CD4-positive, alpha-beta T cell treated with Interleukin-6 for 4 hours (primary cell): ENCODE data around the gene LDLR.
"Not testable (repeated sequence)": the region's sequence is repeated elsewhere in the genome, so short reads cannot be mapped to it uniquely, and the experiment has no call there.

ENCODE experiments used
- DNase-seq: peaks from one replicate; pipeline ENCODE4 v3.0.0-alpha.2; 2020; ENCODE audit warnings: mixed read lengths

LDLR gene

DNA sequence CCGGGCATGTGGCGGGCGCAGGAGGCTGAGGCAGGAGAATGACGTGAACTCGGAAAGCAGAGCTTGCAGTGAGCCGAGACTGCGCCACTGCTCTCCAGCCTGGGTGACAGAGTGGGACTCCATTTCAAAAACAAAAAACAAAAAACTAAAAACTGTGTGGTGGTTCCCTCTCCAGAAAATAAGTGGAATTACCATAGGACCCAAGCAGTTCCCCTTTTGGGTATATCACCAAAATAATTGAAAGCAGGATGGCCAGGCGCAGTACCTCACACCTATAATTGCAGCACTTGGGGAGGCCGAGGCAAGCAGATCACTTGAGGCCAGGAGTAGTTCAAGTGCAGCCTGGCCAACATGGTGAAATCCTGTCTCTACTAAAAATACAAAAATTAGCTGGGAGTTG is 15.7 kb upstream of the LDLR start:
- no peak for DNase-seq

DNA sequence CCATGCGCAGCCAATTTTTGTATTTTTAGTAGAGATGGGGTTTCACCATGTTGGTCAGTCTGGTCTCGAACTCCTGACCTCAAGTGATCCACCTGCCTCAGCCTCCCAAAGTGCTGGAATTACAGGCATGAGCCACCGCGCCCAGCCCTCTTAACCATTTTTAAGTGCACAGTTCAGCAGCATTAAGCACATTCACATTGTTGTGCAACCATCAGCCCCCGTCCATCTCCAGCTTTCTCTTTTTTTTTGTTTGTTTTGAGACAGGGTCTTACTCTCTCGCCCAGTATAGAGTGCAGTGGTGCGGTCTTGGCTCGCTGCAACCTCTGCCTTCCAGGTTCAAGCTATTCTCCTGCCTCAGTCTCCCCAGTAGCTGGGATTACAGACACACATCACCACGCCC is 12.5 kb upstream of the LDLR start:
- not testable (repeated sequence) for DNase-seq

DNA sequence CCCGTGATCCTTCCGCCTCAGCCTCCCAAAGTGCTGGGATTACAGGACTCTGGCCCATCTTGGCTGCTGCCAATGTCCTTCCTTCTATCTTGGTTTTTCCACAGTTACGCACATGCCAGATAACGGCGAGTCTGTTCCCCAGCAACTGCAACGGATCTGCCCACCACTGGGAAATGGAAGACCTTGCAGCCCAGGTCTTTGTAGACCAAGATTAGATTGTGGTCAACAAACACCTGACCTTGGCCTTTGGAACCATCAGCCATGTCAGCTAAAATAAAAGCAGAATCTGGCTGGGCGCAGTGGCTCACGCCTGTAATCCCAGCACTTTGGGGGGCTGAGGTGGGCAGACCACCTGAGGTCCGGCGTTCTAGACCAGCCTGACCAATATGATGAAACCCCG is 10.4 kb upstream of the LDLR start:
- no peak for DNase-seq

DNA sequence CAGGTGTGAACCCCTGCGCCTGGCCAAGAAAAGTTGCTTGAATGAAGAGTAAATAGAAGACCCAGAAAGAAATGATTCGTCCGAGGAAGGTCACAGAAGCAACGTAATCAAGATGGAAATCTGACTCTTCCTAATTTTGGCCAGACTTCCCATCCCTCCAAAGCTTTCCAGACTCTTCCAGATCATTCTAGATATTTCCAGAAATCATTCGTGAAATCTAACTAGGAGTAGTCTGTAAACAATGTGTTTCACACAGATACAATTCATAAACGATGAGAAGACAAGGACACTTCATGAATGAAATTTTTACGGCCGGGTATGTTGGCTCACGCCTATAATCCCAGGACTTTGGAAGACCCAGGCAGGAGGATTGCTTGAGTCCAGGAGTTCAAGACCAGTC is 9.3 kb upstream of the LDLR start:
- DNase-seq = no peak

DNA sequence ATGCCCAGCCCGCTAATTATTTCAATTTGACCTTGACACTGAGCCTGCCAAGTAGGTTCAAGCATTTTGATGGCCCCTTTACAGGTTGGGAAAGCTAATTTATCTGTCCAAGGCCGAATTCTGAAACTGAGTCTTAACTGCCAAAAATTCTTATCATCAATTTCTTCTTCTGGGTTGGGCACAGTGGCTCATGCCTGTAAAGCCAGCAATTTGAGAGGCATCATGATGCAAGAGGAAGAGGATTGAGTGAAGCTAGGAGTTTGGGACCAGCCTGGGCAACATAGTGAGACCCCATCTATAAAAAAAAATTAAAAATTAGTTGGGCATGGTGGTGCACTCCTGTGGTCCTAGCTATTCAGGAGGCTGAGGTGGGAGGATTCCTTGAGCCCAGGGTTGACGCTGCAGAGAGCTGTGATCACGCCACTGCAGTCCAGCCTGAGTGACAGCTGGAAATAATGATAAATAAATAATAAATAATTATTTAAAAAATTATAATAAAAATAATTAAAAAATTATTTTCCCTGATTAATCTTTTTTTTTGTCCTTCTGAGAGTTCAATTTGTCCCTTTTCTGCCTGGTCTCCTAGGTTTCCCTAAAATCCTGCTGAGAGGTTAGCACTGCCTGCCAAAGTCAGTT is 1.3 kb upstream of the LDLR start:
- DNase-seq = no peak

DNA sequence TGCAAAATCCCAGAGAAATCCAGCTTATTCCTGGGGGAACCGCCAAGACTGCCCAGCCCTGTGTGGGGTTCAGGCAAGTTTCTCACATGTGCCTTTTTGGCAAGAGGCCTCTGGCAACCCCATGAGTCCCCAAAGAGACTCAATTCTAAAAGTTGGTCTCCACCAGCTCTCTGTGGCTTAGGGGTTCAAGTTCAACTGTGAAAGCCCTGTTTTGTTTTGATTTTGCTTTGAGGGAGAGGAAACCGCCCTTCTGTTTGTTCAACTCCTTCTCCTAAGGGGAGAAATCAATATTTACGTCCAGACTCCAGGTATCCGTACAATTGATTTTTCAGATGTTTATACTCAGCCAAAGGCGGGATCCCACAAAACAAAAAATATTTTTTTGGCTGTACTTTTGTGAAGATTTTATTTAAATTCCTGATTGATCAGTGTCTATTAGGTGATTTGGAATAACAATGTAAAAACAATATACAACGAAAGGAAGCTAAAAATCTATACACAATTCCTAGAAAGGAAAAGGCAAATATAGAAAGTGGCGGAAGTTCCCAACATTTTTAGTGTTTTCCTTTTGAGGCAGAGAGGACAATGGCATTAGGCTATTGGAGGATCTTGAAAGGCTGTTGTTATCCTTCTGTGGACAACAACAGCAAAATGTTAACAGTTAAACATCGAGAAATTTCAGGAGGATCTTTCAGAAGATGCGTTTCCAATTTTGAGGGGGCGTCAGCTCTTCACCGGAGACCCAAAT is 583 bp upstream of the LDLR start:
- DNase-seq = no peak

DNA sequence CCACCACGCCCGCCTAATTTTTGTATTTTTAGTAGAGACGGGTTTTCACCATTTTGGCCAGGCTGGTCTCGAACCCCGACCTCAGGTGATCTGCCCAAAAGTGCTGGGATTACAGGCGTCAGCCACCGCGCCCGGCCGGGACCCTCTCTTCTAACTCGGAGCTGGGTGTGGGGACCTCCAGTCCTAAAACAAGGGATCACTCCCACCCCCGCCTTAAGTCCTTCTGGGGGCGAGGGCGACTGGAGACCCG is 676 bp downstream of the LDLR start:
- not testable (repeated sequence) for DNase-seq

DNA sequence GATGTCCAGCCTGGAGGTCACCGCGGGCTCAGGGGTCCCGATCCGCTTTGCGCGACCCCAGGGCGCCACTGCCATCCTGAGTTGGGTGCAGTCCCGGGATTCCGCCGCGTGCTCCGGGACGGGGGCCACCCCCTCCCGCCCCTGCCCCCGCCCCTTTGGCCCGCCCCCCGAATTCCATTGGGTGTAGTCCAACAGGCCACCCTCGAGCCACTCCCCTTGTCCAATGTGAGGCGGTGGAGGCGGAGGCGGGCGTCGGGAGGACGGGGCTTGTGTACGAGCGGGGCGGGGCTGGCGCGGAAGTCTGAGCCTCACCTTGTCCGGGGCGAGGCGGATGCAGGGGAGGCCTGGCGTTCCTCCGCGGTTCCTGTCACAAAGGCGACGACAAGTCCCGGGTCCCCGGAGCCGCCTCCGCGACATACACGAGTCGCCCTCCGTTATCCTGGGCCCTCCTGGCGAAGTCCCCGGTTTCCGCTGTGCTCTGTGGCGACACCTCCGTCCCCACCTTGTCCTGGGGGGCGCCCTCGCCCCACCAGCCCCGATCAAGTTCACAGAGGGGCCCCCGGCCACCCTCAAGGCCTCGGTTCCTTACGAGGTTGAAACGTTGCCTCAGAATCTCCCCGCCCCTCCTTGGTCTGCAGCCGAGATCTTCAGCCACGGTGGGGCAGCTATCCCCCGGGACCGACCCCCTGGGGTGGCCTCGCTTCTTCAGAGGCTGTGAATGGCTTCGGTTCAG is 1.2 kb downstream of the LDLR start:
- peak; percentile 99 for DNase-seq

DNA sequence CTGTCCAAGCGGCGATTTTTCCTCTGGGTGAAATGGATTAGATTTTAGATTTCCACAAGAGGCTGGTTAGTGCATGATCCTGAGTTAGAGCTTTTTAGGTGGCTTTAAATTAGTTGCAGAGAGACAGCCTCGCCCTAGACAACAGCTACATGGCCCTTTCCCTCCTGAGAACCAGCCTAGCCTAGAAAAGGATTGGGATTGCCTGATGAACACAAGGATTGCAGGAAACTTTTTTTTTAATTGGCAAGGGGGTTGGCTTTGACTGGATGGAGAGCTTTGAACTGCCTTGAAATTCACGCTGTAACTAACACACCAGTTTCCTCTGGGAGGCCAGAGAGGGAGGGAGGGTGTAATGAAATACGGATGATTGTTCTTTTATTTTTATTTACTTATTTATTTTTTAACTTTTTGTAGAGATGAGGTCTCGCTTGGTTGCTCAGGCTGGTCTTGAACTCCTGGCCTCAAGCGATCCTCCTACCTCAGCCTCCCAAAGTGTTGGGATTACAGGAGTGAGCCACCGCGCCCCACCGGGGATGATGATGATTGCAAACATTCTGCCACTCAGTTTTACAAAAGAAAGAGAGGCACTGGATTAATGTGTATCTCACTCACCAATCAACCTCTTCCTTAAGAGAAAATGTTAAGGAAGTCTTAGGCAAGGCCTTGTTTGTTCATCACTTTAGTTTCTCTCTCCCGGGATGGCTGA is 1.9 kb downstream of the LDLR start:
- DNase-seq = no peak

DNA sequence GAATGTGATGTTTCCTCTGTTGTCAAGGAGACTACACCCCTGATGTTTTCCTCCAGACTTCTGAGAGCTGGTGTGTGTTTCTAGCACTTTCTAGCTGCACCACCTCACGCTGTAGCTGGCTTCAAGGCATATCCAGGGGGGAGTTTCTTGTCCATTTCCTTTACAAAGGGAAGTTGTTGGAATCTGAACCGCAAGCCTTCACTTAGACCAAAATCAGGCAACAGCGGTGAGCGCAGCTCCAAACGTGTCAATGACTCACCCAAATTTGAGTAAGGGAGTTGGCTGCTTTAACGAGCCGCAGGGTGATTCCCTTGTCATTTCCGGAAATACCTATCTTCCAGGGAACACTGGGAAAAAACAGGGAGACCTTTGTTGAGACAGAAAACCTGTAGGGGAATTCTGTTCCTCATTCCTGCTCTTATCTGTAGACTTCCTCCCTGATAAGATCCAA is 2.5 kb downstream of the LDLR start:
- DNase-seq = peak; percentile 66

DNA sequence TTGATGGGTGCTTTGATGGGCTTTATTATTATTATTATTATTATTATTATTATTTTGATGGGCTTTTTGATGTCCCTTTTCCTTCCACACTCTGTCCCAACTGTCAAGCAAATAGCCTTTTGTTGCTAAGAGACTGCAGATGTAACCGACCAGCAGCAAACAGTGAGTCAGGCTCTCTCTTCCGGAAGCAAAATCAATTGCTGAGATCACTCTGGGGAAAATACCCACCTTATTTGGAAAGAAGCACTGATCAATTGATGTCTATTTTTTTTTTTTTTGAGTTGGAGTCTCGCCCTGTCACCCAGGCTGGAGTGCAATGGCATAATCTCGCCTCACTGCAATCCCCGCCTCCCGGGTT is 2.9 kb downstream of the LDLR start:
- peak; percentile 50 for DNase-seq

DNA sequence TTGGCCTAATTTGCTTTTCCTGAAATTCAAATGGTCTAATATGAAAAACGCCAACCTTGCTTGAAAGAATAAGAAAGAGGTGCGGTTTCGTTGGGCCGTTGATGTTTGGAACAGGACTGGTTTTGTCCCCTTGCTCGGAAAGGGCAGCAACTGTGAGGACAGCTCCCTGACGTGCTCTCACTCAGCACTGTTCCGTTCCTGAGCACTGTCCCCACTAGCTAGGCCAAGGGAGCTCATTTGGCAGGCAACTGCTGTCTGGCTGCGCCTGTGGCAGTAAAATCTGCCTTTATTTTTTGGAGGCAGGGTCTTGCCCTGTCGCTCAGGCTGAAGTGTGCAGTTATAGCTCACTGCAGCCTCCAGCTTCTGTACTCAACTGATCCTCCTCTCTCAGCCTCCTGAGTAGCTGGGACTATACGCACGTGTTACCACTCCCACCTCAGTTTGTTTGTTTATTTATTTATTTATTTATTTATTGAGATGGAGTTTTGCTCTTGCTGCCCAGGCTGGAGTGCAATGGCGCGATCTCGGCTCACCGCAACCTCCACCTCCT is 4.5 kb downstream of the LDLR start:
- no peak for DNase-seq

DNA sequence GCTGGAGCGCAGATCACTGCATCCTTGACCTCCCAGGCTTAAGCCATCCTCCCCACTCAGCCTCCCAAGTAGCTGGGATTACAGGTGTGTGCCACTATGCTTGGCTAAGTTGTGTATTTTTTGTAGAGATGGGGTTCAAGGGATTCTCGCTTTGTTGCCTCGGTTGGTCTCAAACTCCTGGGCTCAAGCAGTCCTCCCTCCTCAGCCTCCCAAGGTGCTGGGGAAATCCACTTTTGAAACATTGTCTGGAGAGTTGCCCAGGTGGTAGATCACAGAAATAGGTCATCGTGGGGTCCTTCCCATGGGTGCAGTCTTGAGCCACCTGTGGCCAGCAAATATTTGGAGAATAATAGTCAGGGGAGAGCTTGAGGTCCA is 5.2 kb downstream of the LDLR start:
- DNase-seq = no peak

DNA sequence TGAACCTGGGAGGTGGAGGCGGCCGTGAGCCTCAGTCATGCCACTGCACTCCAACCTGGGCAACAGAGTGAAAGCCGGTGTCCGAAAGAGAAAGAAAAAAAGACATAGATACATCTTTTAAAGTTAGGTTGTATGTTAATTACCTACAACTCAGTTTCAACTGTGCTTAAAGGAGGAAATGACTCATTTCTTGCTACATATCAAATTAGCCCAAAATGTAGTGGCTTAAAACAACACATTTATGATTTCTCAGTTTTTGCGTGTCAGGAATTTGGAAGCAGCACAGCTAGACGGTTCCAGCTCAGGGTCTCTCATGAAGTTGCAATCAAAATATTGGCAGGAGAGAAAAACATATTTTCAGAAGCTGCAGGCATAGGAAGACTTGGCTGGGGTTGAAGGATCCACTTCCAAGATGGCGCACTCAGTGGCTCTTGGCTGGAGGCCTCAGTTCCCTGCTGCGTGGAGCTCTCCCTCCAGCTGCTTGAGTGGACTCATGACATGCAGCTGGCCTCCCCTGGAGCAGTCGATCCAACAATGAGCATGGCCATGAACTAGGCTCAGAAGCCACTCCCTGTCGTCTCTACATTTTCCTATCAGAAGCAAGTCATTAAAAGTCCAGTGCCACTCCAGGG is 7.1 kb downstream of the LDLR start:
- DNase-seq = peak; percentile 37

DNA sequence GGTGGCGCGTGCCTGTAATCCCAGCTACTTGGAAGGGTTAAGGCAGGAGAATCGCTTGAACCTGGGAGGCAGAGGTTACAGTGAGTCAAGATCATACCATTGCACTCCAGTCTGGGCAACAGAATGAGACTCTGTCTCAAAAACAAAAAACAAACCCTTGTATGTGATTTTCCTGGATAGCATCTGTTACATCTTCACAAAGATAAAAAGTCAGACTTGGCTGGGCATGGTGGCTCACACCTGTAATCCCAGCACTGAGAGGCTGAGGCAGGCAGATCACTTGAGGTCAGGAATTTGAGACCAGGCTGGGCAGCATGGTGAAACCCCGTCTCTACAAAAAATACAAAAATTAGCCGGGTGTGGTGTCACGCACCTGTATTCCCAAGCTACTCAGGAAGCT is 8.1 kb downstream of the LDLR start:
- not testable (repeated sequence) for DNase-seq

DNA sequence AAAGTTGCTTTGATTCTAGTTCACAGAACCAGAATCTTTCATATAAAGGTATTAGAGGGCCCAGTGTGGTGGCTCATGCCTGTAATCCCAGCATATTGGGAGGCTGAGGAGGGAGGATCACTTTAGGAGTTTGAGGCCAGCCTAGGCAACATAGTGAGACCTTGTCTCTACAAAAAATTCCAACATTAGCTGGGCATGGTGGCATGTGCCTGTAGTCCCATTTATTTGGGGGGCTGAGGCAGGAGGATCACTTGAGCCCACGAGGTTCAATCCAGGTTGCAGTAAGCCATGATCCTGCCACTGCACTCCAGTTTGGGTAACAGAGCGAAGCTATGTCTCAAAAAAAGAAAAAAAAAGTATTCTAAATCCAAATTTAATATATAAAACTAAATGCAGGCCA is 9.1 kb downstream of the LDLR start:
- DNase-seq = no peak

DNA sequence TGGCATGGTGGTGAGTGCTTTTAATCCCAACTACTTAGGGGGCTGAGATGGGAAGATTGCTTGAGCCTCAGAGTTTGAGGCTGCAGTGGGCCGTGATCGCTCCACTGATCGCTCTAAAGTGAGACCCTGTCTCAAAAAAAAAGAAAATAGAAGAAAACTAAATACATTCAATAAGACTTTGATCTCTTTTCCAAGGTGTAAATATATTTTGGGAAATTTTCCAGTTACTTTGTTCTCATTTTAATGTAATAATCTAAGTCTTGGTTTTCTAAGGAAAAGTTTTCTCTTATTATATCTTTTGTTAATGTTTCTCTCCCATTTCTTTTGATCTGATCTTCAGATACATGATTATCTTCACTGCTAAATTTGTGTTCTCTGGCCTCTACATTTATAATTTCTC is 9.6 kb downstream of the LDLR start:
- DNase-seq = no peak

DNA sequence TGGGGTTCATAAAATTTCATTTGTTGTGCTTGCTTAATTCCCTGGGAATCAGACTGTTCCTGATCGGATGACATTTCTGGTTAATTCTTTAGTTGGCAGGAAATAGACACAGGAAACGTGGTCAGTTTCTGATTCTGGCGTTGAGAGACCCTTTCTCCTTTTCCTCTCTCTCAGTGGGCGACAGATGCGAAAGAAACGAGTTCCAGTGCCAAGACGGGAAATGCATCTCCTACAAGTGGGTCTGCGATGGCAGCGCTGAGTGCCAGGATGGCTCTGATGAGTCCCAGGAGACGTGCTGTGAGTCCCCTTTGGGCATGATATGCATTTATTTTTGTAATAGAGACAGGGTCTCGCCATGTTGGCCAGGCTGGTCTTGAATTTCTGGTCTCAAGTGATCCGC is 10.8 kb downstream of the LDLR start:
- DNase-seq = no peak

DNA sequence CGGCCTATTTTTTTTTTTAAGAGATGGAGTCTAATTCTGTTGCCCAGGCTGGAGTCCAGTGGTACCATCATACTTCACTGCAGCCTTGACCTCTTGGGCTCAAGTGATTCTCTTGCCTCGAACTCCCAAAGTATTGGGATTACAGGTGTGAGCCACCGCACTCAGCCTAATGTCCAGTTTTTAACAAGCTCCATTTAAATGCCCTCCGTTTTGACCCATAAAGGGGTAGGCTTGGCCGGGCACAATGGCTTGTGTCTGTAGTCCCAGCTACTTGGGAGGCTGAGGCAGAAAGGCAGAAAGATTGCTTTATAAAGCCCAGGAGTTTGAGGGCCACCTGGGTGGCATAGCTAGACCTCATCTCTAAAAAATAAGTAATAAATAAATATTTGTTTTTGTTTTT is 11.8 kb downstream of the LDLR start:
- no peak for DNase-seq

DNA sequence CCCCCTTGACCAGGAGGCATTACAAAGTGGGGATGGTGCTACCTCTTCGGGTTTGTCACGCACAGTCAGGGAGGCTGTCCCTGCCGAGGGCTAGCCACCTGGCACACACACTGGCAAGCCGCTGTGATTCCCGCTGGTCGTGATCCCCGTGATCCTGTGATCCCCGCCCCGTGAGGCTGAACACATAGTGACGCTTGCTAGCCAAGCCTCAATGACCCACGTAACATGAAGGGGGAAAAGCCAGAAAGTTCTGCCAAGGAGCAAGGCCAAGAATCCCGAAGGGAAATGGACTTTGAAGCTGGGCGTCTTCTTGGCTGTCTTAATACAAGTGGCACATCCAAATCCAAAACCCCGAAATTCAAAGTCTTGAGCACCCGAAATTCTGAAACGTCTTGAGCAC is 13.7 kb downstream of the LDLR start:
- DNase-seq = no peak

DNA sequence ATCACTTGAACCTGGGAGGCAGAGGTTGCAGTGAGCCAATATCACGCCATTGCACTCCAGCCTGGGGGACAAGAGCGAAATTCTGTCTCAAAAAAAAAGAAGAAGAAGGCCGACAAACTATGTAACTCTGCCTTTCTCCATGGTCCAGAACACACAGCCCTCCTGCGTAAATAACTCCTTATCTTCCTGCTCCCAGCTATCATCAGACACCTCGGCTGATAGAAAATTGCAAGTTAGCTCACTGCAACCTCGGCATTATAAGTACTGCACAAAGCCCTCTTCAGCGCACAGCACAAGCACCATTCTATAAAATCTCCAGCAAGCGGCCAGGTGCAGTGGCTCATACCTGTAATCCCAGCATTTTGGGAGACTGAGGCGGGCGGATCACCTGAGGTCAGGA is 14.4 kb downstream of the LDLR start:
- DNase-seq = not testable (repeated sequence)

DNA sequence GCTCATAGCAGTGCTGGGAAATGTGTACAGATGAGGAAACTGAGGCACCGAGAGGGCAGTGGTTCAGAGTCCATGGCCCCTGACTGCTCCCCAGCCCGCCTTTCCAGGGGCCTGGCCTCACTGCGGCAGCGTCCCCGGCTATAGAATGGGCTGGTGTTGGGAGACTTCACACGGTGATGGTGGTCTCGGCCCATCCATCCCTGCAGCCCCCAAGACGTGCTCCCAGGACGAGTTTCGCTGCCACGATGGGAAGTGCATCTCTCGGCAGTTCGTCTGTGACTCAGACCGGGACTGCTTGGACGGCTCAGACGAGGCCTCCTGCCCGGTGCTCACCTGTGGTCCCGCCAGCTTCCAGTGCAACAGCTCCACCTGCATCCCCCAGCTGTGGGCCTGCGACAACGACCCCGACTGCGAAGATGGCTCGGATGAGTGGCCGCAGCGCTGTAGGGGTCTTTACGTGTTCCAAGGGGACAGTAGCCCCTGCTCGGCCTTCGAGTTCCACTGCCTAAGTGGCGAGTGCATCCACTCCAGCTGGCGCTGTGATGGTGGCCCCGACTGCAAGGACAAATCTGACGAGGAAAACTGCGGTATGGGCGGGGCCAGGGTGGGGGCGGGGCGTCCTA is 15.9 kb downstream of the LDLR start:
- no peak for DNase-seq

DNA sequence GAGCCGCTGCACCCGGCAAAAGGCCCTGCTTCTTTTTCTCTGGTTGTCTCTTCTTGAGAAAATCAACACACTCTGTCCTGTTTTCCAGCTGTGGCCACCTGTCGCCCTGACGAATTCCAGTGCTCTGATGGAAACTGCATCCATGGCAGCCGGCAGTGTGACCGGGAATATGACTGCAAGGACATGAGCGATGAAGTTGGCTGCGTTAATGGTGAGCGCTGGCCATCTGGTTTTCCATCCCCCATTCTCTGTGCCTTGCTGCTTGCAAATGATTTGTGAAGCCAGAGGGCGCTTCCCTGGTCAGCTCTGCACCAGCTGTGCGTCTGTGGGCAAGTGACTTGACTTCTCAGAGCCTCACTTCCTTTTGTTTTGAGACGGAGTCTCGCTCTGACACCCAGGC is 17.2 kb downstream of the LDLR start:
- no peak for DNase-seq
